HG03469 (cell line): ENCODE data around the gene SNX20.

Experiments used
- ATAC-seq: cut with Tn5 transposase; IDR thresholded peaks from one replicate; pipeline ENCODE4 v1.9.1; 2021; ENCODE audit warnings: mild to moderate bottlenecking, moderate library complexity, moderate number of reproducible peaks; ENCODE audit not compliant: unreplicated experiment

The SNX20 gene

GRCh38 chr16:50705436-50706110, 24.5 kb upstream of the SNX20 start:
- ATAC-seq = no peak

- ATAC-seq = no peak
These were observed 23.1 kb upstream of the SNX20 start for GRCh38 chr16:50704245-50704644.

- no peak for ATAC-seq
These were observed 21.6 kb upstream of the SNX20 start for GRCh38 chr16:50702725-50703124.

- no peak for ATAC-seq
These were observed 18.4 kb upstream of the SNX20 start for GRCh38 chr16:50699326-50700159.

- ATAC-seq = peak; percentile 28
These were observed 17.0 kb upstream of the SNX20 start for GRCh38 chr16:50697881-50698767.

- ATAC-seq = no peak
These were observed 16.3 kb upstream of the SNX20 start for GRCh38 chr16:50697421-50697715.

- ATAC-seq = peak; percentile 41
These were observed 15.7 kb upstream of the SNX20 start for GRCh38 chr16:50696575-50697420.

GRCh38 chr16:50696126-50696525, 15.0 kb upstream of the SNX20 start:
- ATAC-seq = no peak

- no peak for ATAC-seq
These were observed 14.2 kb upstream of the SNX20 start for GRCh38 chr16:50695017-50696000.

- ATAC-seq = no peak
These were observed 13.1 kb upstream of the SNX20 start for GRCh38 chr16:50694206-50694605.

- ATAC-seq = no peak
These were observed 12.1 kb upstream of the SNX20 start, which contains the start of gene NOD2 for GRCh38 chr16:50692999-50693781. Gene NOD2, plus strand, starts transcription at chr16:50693606. Its CDS starts 5,890 bp downstream, at chr16:50699496.

- ATAC-seq = no peak
These were observed 11.5 kb upstream of the SNX20 start for GRCh38 chr16:50692644-50692998.

- no peak for ATAC-seq
These were observed 9.1 kb upstream of the SNX20 start for GRCh38 chr16:50690177-50690576.

- no peak for ATAC-seq
These were observed 7.8 kb upstream of the SNX20 start for GRCh38 chr16:50688867-50689266.

- ATAC-seq = no peak
These were observed 7.0 kb upstream of the SNX20 start for GRCh38 chr16:50688083-50688482.

- ATAC-seq = no peak
These were observed 4.5 kb upstream of the SNX20 start for GRCh38 chr16:50685462-50686063.

- ATAC-seq = no peak
These were observed 3.8 kb upstream of the SNX20 start for GRCh38 chr16:50684823-50685461.
